ENCODE results near the gene KIAA1549.

DNA sequence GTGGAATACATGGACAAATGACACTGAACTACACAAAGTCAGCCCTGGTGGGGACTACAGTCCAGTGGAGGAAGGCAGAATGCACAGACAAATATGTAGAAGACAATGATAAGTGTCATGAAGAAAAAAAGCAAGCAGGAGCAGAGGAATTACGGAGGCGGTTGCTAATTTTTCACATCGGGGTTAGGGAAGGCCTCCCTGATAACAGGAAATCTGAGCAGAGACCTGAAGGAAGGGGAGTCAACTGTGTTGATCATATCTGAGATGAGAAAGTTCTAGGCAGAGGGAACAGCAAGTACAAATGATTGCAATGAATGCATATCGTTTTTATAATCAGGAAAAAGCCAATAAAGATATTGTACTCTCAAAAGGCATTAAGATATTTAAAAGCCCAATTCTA lies 14.0 kb downstream of the KIAA1549 start:
- TF ChIP-seq, protein P1, sequence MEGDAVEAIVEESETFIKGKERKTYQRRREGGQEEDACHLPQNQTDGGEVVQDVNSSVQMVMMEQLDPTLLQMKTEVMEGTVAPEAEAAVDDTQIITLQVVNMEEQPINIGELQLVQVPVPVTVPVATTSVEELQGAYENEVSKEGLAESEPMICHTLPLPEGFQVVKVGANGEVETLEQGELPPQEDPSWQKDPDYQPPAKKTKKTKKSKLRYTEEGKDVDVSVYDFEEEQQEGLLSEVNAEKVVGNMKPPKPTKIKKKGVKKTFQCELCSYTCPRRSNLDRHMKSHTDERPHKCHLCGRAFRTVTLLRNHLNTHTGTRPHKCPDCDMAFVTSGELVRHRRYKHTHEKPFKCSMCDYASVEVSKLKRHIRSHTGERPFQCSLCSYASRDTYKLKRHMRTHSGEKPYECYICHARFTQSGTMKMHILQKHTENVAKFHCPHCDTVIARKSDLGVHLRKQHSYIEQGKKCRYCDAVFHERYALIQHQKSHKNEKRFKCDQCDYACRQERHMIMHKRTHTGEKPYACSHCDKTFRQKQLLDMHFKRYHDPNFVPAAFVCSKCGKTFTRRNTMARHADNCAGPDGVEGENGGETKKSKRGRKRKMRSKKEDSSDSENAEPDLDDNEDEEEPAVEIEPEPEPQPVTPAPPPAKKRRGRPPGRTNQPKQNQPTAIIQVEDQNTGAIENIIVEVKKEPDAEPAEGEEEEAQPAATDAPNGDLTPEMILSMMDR (IDR thresholded peaks at IDR 0.05), result no peak
- TF ChIP-seq EP300 (IDR thresholded peaks at IDR 0.05) (no peak), POLR2A (IDR thresholded peaks at IDR 0.05) (no peak)

Data from stomach (tissue), 4 donors.